OCI-LY1 (cell line): ENCODE data around the gene CTBP2.

Source experiments
- EZH2 ChIP-seq: fragments of 200-600 bp; sonication (generic), shearing (Covaris generic); IDR thresholded peaks from 2 replicates; pipeline ENCODE4 v1.8.0; 2017; ENCODE audit warnings: borderline replicate concordance, mixed run types, mild to moderate bottlenecking, antibody characterized with exemption, low read length, moderate library complexity, mixed read lengths
- TF ChIP-seq, protein P1 (sequence below): fragments of 200-600 bp; sonication (generic), shearing (Covaris generic); IDR thresholded peaks from 2 replicates; pipeline ENCODE4 v1.5.1; 2017; ENCODE audit warnings: mild to moderate bottlenecking, antibody characterized with exemption, low read length, moderate library complexity, mixed read lengths

DNA sequence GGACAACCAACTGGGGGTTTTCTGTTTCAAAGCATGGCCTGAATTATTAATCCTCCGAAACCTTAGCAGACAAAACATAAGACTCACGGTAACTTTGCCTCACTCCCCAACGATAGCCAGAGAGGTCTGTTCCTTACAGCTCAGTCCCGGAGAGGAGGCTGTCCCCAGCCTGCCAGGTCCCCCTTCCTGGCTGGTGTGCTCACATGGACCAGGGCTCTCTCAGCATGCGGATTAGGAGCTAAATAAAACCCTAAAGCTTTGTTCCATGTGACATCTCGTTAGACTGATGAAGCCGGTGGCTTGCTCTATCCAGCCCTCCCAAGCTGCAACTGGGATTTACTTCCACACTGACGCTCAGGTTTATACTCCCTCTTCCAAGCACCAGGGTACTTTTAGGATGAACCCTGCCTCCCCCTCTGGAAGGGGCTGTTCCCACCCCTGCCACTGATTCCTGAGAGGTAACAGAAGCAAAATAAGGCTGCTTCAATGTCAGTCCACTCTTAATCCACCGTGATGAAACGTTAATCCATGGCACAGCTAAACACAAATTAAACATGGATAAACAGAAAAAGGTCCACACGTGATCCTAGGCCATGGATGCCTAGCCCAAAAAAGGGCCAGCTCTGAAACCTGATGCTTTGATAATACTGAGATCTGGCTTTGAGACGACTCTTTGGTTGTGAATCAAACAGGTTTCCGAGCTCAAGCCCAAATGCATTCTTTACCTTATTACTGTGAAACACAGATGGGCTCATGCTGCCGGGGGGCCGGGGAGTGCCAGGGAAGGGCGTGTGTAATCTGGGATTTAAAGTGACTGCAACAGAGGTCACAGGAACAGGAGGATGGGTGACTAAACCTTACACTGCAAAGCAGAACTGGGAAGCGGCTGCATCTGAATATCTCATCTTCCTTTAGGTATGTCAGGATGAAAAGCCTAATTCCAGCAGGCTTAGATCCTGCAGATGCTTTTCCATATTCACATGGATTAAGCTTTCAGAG, 132.2 kb downstream of the CTBP2 start:
- TF ChIP-seq, protein P1, sequence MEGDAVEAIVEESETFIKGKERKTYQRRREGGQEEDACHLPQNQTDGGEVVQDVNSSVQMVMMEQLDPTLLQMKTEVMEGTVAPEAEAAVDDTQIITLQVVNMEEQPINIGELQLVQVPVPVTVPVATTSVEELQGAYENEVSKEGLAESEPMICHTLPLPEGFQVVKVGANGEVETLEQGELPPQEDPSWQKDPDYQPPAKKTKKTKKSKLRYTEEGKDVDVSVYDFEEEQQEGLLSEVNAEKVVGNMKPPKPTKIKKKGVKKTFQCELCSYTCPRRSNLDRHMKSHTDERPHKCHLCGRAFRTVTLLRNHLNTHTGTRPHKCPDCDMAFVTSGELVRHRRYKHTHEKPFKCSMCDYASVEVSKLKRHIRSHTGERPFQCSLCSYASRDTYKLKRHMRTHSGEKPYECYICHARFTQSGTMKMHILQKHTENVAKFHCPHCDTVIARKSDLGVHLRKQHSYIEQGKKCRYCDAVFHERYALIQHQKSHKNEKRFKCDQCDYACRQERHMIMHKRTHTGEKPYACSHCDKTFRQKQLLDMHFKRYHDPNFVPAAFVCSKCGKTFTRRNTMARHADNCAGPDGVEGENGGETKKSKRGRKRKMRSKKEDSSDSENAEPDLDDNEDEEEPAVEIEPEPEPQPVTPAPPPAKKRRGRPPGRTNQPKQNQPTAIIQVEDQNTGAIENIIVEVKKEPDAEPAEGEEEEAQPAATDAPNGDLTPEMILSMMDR: no peak
- TF ChIP-seq EZH2: no peak
